ENCODE data around the gene ZNF611.
"Not testable (repeated sequence)": the region's sequence is repeated elsewhere in the genome, so short reads cannot be mapped to it uniquely, and the experiment has no call there.

Gene ZNF611

GRCh38 chr19:52734893-52735661 is at the start of gene ZNF611:
TSS of gene ZNF611 (minus strand) at chr19:52735044. CDS start at chr19:52715894, 19,150 bp downstream.
- peak; percentile 93 to 97 (median 97) for DNase-seq

GRCh38 chr19:52782864-52783263 is 48.0 kb upstream of the ZNF611 start:
- not testable (repeated sequence) for DNase-seq

- DNase-seq, result no peak
Observed at GRCh38 chr19:52778811-52779210, 44.0 kb upstream of the ZNF611 start.

- not testable (repeated sequence) for DNase-seq
Observed at GRCh38 chr19:52756447-52756846, 21.6 kb upstream of the ZNF611 start.

GRCh38 chr19:52749780-52750179 is 14.9 kb upstream of the ZNF611 start:
- DNase-seq, result no peak

- peak; percentile 2 to 59 (median 50) for DNase-seq
Observed at GRCh38 chr19:52748336-52748950, 13.6 kb upstream of the ZNF611 start.

- peak in 2 of 3 experiments; percentile 79 to 93 for DNase-seq
Observed at GRCh38 chr19:52745919-52746318, 11.1 kb upstream of the ZNF611 start.

GRCh38 chr19:52743091-52743490 is 8.2 kb upstream of the ZNF611 start:
- DNase-seq, result no peak

- no peak for DNase-seq
Observed at GRCh38 chr19:52742516-52742915, 7.7 kb upstream of the ZNF611 start.

GRCh38 chr19:52741951-52742485 is 7.2 kb upstream of the ZNF611 start:
- no peak for DNase-seq

GRCh38 chr19:52741371-52741770 is 6.5 kb upstream of the ZNF611 start:
- not testable (repeated sequence) for DNase-seq

GRCh38 chr19:52739576-52739975 is 4.7 kb upstream of the ZNF611 start:
- DNase-seq, result no peak

- DNase-seq, result peak in 1 of 3 experiments; percentile 31
Observed at GRCh38 chr19:52735734-52736133, 890 bp upstream of the ZNF611 start.

- peak in 2 of 3 experiments; percentile 63 to 78 for DNase-seq
Observed at GRCh38 chr19:52734331-52734892, 432 bp downstream of the ZNF611 start.

- DNase-seq, result not testable (repeated sequence)
Observed at GRCh38 chr19:52726051-52726450, 8.8 kb downstream of the ZNF611 start.

- DNase-seq, result no peak
Observed at GRCh38 chr19:52725528-52725961, 9.3 kb downstream of the ZNF611 start.

GRCh38 chr19:52724701-52725514 is 9.9 kb downstream of the ZNF611 start:
- no peak for DNase-seq

- DNase-seq, result not testable (repeated sequence)
Observed at GRCh38 chr19:52723907-52724598, 10.8 kb downstream of the ZNF611 start.

GRCh38 chr19:52722062-52723003 is 12.5 kb downstream of the ZNF611 start:
- no peak for DNase-seq

- DNase-seq, result not testable (repeated sequence)
Observed at GRCh38 chr19:52720541-52720940, 14.3 kb downstream of the ZNF611 start.

- DNase-seq, result peak in 1 of 3 experiments; percentile 32
Observed at GRCh38 chr19:52716522-52716921, 18.3 kb downstream of the ZNF611 start.
